AG04449 (cell line): ENCODE results near the gene ANO6.

Experiments
- CTCF ChIA-PET: fragments of 350-600 bp; formaldehyde crosslinking; extraction: SDS; loops from one replicate; lab custom pipeline; 2021; ENCODE audit warnings: antibody characterized with exemption; lab: Yijun Ruan, JAX
- POLR2A ChIA-PET: fragments of 400-600, 350-600 bp; formaldehyde crosslinking; extraction: SDS; loops from one replicate; lab custom pipeline; 2020; ENCODE audit warnings: antibody characterized with exemption, inconsistent platforms; lab: Yijun Ruan, JAX
- DNase-seq: peaks from one replicate; pipeline ENCODE4 v3.0.0-alpha.2; 2010; ENCODE audit warnings: low read depth, low spot score
- H3K4me3 ChIP-seq: 2 replicates; pipeline ENCODE4 v1.5.1; 2011; ENCODE audit warnings: low read depth, mild to moderate bottlenecking, control low read depth, low read length
- CTCF ChIP-seq: IDR thresholded peaks from one replicate; pipeline ENCODE4 v1.5.1; 2011; ENCODE audit warnings: mild to moderate bottlenecking, moderate library complexity, low read length, control low read depth, inconsistent platforms; ENCODE audit not compliant: insufficient read depth; ENCODE audit errors: missing control alignments

ANO6 gene

GRCh38 chr12:45468751-45469615 lies 253.1 kb downstream of the ANO6 start:
- CTCF ChIA-PET, result no interaction called here
- H3K4me3 ChIP-seq, result no peak overlapping the region
- POLR2A ChIA-PET, result no interaction called here
- no peak for TF ChIP-seq CTCF
- no peak for DNase-seq

- TF ChIP-seq CTCF, result no peak
- CTCF ChIA-PET, result no interaction called here
- POLR2A ChIA-PET, result no interaction called here
- H3K4me3 ChIP-seq, result no peak overlapping the region
- DNase-seq, result no peak
Measured at GRCh38 chr12:45469902-45470301, 254.0 kb downstream of the ANO6 start.

GRCh38 chr12:45473636-45474035 lies 257.7 kb downstream of the ANO6 start:
- no peak for DNase-seq
- POLR2A ChIA-PET, result no interaction called here
- TF ChIP-seq CTCF, result no peak
- CTCF ChIA-PET, result no interaction called here
- H3K4me3 ChIP-seq, result no peak overlapping the region

GRCh38 chr12:45475594-45475993 lies 259.7 kb downstream of the ANO6 start:
- ChIA-PET POLR2A (no interaction called here), CTCF (no interaction called here)
- DNase-seq, result no peak
- no peak overlapping the region for H3K4me3 ChIP-seq
- TF ChIP-seq CTCF, result no peak

- CTCF ChIA-PET, result interaction anchor here (1.1 kb wide), 1 partner anchor 67 kb away, joined by 3 read pairs; no protein-coding TSS in a partner anchor
- H3K4me3 ChIP-seq, result no peak overlapping the region
- no peak for DNase-seq
- TF ChIP-seq CTCF, result no peak
- POLR2A ChIA-PET, result no interaction called here
Measured at GRCh38 chr12:45477526-45477925, 261.6 kb downstream of the ANO6 start.

GRCh38 chr12:45478931-45479330 lies 263.0 kb downstream of the ANO6 start:
- ChIA-PET POLR2A (no interaction called here), CTCF (no interaction called here)
- no peak for TF ChIP-seq CTCF
- no peak for DNase-seq
- no peak overlapping the region for H3K4me3 ChIP-seq
